ENCODE results near the gene HEATR9.

HEATR9 gene

DNA sequence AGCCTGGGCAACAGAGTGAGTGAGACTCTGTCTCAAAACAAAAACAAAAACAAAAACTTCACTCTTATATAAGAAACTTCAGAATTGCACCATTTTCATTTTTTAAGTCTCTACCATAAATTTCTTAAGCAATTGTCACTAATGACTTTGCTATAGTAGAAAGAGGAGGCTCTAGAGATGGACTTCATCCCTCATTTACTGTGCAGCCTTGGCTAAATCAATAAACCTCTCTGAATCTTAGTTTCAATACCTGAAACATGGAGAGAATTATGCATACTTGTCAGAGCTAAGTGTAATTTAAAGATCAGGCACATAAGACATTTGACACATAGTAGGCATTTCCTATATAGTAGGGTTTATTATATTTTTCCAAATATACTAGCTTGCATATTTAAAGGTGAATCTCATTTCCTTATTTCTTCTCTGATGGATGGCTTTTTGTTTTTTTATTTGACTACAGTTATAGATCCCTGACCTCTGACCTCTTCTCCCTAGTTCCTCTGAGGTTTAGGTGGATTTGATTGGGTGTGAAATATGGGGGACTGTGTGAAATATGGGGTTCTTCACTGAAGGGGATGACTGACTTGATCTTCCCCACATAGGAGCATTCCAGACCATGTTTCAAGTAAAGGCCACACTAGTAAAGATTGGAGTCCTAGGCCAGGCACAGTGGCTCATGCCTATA is 8.8 kb upstream of the HEATR9 start:
- H3K27ac ChIP-seq (ENCODE audit: low read depth, low read length): no peak overlapping the region
- no peaks in the 10 kb centered on the region for H3F3A ChIP-seq (ENCODE audit: insufficient read depth)
- H3K27me3 ChIP-seq (ENCODE audit: low read length): no peaks in the 10 kb centered on the region
- H3K4me2 ChIP-seq (ENCODE audit: low read depth, low read length, poor library complexity, severe bottlenecking): no peak overlapping the region
- no peak for TF ChIP-seq EZH2phosphoT487 (conservative IDR thresholded peaks at IDR 0.05; ENCODE audit: low read length)
- TF ChIP-seq, protein P1, sequence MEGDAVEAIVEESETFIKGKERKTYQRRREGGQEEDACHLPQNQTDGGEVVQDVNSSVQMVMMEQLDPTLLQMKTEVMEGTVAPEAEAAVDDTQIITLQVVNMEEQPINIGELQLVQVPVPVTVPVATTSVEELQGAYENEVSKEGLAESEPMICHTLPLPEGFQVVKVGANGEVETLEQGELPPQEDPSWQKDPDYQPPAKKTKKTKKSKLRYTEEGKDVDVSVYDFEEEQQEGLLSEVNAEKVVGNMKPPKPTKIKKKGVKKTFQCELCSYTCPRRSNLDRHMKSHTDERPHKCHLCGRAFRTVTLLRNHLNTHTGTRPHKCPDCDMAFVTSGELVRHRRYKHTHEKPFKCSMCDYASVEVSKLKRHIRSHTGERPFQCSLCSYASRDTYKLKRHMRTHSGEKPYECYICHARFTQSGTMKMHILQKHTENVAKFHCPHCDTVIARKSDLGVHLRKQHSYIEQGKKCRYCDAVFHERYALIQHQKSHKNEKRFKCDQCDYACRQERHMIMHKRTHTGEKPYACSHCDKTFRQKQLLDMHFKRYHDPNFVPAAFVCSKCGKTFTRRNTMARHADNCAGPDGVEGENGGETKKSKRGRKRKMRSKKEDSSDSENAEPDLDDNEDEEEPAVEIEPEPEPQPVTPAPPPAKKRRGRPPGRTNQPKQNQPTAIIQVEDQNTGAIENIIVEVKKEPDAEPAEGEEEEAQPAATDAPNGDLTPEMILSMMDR (IDR thresholded peaks at IDR 0.05; ENCODE audit: insufficient read depth, low read length, poor library complexity, severe bottlenecking): no peak
- H3K79me2 ChIP-seq (ENCODE audit: insufficient read depth, low read length): no peaks in the 10 kb centered on the region
- H3K4me3 ChIP-seq (ENCODE audit: insufficient read depth, low read length, poor library complexity, severe bottlenecking): no peak overlapping the region
- no peaks in the 10 kb centered on the region for H3K36me3 ChIP-seq (ENCODE audit: low read length)
- no peaks in the 10 kb centered on the region for H4K20me1 ChIP-seq (ENCODE audit: low read depth, low read length)
- no peaks in the 10 kb centered on the region for H3K9me3 ChIP-seq (ENCODE audit: insufficient read depth, low read length)
- no peak overlapping the region for H3K9ac ChIP-seq (ENCODE audit: low read length)
- H3K9me2 ChIP-seq (replicated peaks; ENCODE audit: insufficient read depth, low read length): no peaks in the 10 kb centered on the region
- H2AFZ ChIP-seq (ENCODE audit: low read depth, low read length, severe bottlenecking): no peak overlapping the region

DNA sequence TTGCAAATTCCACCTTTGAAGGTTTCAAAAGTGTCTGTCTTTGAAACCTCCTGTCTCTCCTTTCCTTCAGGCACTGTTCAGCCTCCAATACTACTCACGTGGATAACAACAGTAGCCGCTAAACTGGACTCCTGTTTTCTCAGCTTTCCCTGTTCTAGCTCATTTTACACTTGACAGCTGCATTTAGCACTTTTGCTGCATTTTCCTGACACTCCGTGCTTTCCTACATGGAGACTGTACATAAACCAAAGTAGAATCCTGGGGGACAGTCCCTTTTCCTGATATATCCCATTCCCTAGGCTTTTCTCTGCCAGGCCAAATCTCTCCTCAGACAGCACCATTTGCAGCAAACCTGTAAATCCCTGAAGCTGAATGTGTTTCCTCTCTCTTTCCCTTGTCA is 7.8 kb upstream of the HEATR9 start:
- H3F3A ChIP-seq (ENCODE audit: insufficient read depth): no peaks in the 10 kb centered on the region
- no peaks in the 10 kb centered on the region for H3K9me3 ChIP-seq (ENCODE audit: insufficient read depth, low read length)
- no peak overlapping the region for H3K9ac ChIP-seq (ENCODE audit: low read length)
- no peaks in the 10 kb centered on the region for H3K9me2 ChIP-seq (replicated peaks; ENCODE audit: insufficient read depth, low read length)
- no peaks in the 10 kb centered on the region for H4K20me1 ChIP-seq (ENCODE audit: low read depth, low read length)
- H3K4me3 ChIP-seq (ENCODE audit: insufficient read depth, low read length, poor library complexity, severe bottlenecking): no peak overlapping the region
- H3K27me3 ChIP-seq (ENCODE audit: low read length): no peaks in the 10 kb centered on the region
- TF ChIP-seq EZH2phosphoT487 (conservative IDR thresholded peaks at IDR 0.05; ENCODE audit: low read length): no peak
- TF ChIP-seq, protein P1 (IDR thresholded peaks at IDR 0.05; ENCODE audit: insufficient read depth, low read length, poor library complexity, severe bottlenecking): no peak
- no peak overlapping the region for H3K27ac ChIP-seq (ENCODE audit: low read depth, low read length)
- no peaks in the 10 kb centered on the region for H3K79me2 ChIP-seq (ENCODE audit: insufficient read depth, low read length)
- no peak overlapping the region for H3K4me2 ChIP-seq (ENCODE audit: low read depth, low read length, poor library complexity, severe bottlenecking)
- no peak overlapping the region for H2AFZ ChIP-seq (ENCODE audit: low read depth, low read length, severe bottlenecking)
- no peaks in the 10 kb centered on the region for H3K36me3 ChIP-seq (ENCODE audit: low read length)

DNA sequence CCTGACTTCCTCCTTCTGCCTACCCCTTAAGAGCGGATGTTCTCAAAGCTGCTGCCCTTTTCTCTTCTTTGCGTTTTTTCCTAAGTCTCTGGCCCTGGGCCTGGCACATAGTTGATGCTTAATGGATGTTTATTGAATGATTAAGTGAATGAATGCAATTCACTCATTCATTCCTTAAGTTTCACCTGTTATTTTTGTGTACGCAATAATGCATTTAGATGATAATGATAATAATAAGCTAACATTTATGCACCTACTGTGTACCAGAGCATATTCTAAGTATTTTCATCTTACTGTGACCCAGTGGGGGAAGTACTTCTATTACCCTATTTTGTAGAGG is 7.1 kb upstream of the HEATR9 start:
- H3K36me3 ChIP-seq (ENCODE audit: low read length): no peaks in the 10 kb centered on the region
- no peaks in the 10 kb centered on the region for H3K9me2 ChIP-seq (replicated peaks; ENCODE audit: insufficient read depth, low read length)
- H3K9ac ChIP-seq (ENCODE audit: low read length): no peak overlapping the region
- no peaks in the 10 kb centered on the region for H4K20me1 ChIP-seq (ENCODE audit: low read depth, low read length)
- H2AFZ ChIP-seq (ENCODE audit: low read depth, low read length, severe bottlenecking): no peak overlapping the region
- H3K79me2 ChIP-seq (ENCODE audit: insufficient read depth, low read length): no peaks in the 10 kb centered on the region
- H3K9me3 ChIP-seq (ENCODE audit: insufficient read depth, low read length): no peaks in the 10 kb centered on the region
- no peak overlapping the region for H3K27ac ChIP-seq (ENCODE audit: low read depth, low read length)
- no peaks in the 10 kb centered on the region for H3K27me3 ChIP-seq (ENCODE audit: low read length)
- TF ChIP-seq, protein P1 (IDR thresholded peaks at IDR 0.05; ENCODE audit: insufficient read depth, low read length, poor library complexity, severe bottlenecking): no peak
- no peak for TF ChIP-seq EZH2phosphoT487 (conservative IDR thresholded peaks at IDR 0.05; ENCODE audit: low read length)
- H3K4me3 ChIP-seq (ENCODE audit: insufficient read depth, low read length, poor library complexity, severe bottlenecking): no peak overlapping the region
- H3K4me2 ChIP-seq (ENCODE audit: low read depth, low read length, poor library complexity, severe bottlenecking): no peak overlapping the region
- no peaks in the 10 kb centered on the region for H3F3A ChIP-seq (ENCODE audit: insufficient read depth)
